Activated CD4-positive, alpha-beta T cell treated with anti-CD3 and anti-CD28 coated beads, Interleukin-2, amount 10 ng/mL, durations not matched to agents 24 days and 14 days (primary cell): ENCODE results near the gene PAK5. TPM values are rescaled to one million over a fixed set of nuclear protein-coding genes. Genes with fewer than 3 reads are reported as not detected.
A peak's percentile ranks its signal among the peaks of the same experiment; 100 is the strongest.

Experiments used
- DNase-seq: peaks from one replicate; pipeline ENCODE4 v3.0.0; 2022
- H3K27ac Mint-ChIP-seq: one replicate; pipeline ENCODE4 v1.8.0; 2022; ENCODE audit warnings: mild to moderate bottlenecking, mixed read lengths
- H3K27me3 Mint-ChIP-seq: one replicate; pipeline ENCODE4 v1.8.0; 2022; ENCODE audit warnings: mixed read lengths
- H3K36me3 Mint-ChIP-seq: one replicate; pipeline ENCODE4 v1.8.0; 2022; ENCODE audit warnings: low read depth, mild to moderate bottlenecking, mixed read lengths
- H3K4me1 Mint-ChIP-seq: one replicate; pipeline ENCODE4 v1.8.0; 2021; ENCODE audit warnings: mixed read lengths
- H3K4me3 Mint-ChIP-seq: one replicate; pipeline ENCODE4 v1.8.0; 2022; ENCODE audit warnings: mild to moderate bottlenecking, moderate library complexity, mixed read lengths
- H3K9me3 Mint-ChIP-seq: one replicate; pipeline ENCODE4 v1.8.0; 2021; ENCODE audit warnings: mixed read lengths
- intact Hi-C: fragments of 100-400 bp; cut with micrococcal nuclease; formaldehyde crosslinking; loops from one replicate; pipeline ENCODE4 v1.15.1; 2023
- total RNA-seq: library from RNA; stranded (reverse); gene quantifications from 2 replicates; pipeline ENCODE4 v1.2.3, GENCODE V29; 2022

PAK5 gene
- total RNA-seq, 1 donor from 2014 or later = not detected

- Mint-ChIP-seq H3K36me3 (no peaks in the 10 kb centered on the region), H3K4me3 (no peak overlapping the region), H3K27ac (no peak overlapping the region), H3K27me3 (no peaks in the 10 kb centered on the region), H3K9me3 (peaks cover 3% of the 10 kb centered on the region), H3K4me1 (no peaks in the 10 kb centered on the region)
- DNase-seq = no peak
- intact Hi-C loops = no loop called here
Measured at GRCh38 chr20:9635750-9636149, 203.1 kb downstream of the PAK5 start.

DNA sequence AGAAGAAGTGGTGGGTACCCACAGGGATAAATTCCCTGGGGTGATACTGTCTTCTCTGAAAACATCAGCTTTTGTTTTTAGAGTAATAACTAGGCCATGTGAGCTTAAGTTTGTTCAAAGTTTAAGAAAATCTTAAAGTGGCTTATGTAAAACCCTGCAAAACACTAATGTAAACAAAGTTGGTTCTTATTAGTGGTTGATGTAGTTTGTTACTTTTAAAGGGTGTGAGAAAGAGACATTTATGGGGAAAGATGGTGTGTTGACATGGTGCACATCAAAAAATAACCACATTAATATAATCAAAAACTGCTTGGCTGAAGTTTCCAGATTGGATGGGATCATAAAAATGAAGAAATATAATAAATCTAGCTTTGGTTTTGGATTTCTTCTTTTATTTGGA lies 204.5 kb downstream of the PAK5 start:
- intact Hi-C loops = no loop called here
- no peaks in the 10 kb centered on the region for H3K36me3 Mint-ChIP-seq
- H3K27ac Mint-ChIP-seq = no peak overlapping the region
- no peaks in the 10 kb centered on the region for H3K27me3 Mint-ChIP-seq
- DNase-seq = no peak
- no peak overlapping the region for H3K4me3 Mint-ChIP-seq
- no peaks in the 10 kb centered on the region for H3K4me1 Mint-ChIP-seq
- no peaks in the 10 kb centered on the region for H3K9me3 Mint-ChIP-seq

DNA sequence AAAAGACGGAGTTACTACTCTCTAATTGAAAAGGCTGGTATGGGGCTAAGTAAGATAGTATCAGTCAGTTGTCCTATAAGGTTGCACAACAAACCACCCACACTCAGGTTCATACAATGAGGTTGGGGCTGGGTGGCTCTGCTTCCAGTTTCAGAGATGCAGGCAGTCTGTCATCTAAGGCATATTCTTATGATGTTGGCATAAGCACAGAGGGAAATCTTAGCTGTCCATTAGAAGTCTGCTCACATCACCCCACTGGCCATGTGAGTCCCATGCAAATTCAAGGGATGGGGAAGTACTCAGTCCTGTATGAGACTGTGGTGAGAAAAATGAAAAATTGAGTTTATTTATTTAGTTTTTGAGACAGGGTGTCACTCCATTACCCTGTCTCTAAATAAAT lies 205.9 kb downstream of the PAK5 start:
- Mint-ChIP-seq H3K27me3 (no peaks in the 10 kb centered on the region), H3K9me3 (no peaks in the 10 kb centered on the region), H3K27ac (no peak overlapping the region), H3K4me1 (no peaks in the 10 kb centered on the region), H3K4me3 (no peak overlapping the region), H3K36me3 (no peaks in the 10 kb centered on the region)
- no peak for DNase-seq
- intact Hi-C loops = no loop called here

DNA sequence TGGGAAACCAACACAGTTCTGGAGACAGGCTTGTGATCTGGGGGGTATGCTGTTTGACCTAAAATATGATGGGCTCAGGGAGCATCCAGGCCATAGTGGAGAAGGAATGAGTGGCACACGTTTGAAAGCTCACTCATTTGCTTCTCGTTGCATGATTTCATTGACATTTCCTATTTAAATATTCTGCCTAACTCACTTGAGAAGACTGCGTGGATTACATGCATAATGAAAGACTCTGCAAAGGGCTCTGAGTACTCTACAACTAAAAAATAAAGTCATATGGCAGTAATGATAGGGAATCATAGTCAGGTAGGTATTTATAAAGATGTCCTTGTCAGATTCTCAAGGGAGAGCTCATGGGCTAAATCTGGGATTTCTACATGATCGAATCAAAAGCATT lies 206.6 kb downstream of the PAK5 start:
- no peaks in the 10 kb centered on the region for H3K4me1 Mint-ChIP-seq
- DNase-seq = no peak
- H3K9me3 Mint-ChIP-seq = no peaks in the 10 kb centered on the region
- no peak overlapping the region for H3K27ac Mint-ChIP-seq
- intact Hi-C loops = no loop called here
- H3K36me3 Mint-ChIP-seq = no peaks in the 10 kb centered on the region
- H3K27me3 Mint-ChIP-seq = no peaks in the 10 kb centered on the region
- no peak overlapping the region for H3K4me3 Mint-ChIP-seq

DNA sequence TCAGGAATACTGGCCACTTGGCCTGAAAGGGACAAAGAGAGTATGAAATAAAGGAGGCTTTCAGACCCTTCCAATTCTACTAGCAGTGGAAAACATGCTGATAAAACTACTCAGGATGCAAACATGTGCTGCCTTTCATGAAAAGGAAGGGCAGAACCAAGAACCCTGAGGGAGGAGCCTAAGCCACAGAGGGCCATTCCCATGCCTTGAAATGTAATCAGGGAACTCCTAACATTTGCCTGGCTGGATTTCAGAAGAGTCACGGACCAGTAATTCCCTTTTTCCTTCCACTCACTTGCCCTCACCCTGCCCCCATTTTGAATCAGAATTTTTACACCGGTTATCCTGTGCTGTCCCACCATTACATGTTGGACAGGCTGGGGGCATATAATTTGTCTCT lies 208.3 kb downstream of the PAK5 start:
- intact Hi-C loops = no loop called here
- Mint-ChIP-seq H3K27ac (no peak overlapping the region), H3K27me3 (no peaks in the 10 kb centered on the region), H3K4me3 (no peak overlapping the region), H3K36me3 (no peaks in the 10 kb centered on the region), H3K9me3 (no peaks in the 10 kb centered on the region), H3K4me1 (no peaks in the 10 kb centered on the region)
- DNase-seq = no peak

GRCh38 chr20:9629831-9630230 lies 209.0 kb downstream of the PAK5 start:
- no peak overlapping the region for H3K27ac Mint-ChIP-seq
- intact Hi-C loops = no loop called here
- H3K4me1 Mint-ChIP-seq = no peaks in the 10 kb centered on the region
- no peaks in the 10 kb centered on the region for H3K36me3 Mint-ChIP-seq
- H3K27me3 Mint-ChIP-seq = no peaks in the 10 kb centered on the region
- no peak overlapping the region for H3K4me3 Mint-ChIP-seq
- DNase-seq = no peak
- no peaks in the 10 kb centered on the region for H3K9me3 Mint-ChIP-seq

DNA sequence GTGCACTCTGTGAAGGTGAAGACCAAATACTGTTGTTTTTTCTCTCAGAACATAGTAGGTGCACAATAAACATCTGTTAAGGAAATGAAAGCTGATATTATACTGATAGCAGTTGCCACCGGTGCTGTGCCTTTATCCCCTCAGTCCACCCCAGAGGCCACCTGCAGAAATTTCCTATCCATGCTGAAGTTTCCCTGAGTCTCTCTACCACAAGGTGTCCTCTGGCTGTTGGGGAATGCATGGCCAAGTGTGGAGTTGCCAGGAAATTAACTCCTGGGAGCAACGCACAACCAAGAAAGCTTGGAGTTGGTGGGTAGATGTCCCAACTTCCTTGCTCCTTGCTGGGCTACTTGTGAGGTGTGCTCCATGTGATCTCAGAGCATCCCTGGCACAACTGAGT lies 210.3 kb downstream of the PAK5 start:
- DNase-seq = no peak
- intact Hi-C loops = no loop called here
- Mint-ChIP-seq H3K27ac (no peak overlapping the region), H3K9me3 (no peaks in the 10 kb centered on the region), H3K4me1 (no peaks in the 10 kb centered on the region), H3K4me3 (no peak overlapping the region), H3K27me3 (no peaks in the 10 kb centered on the region), H3K36me3 (no peaks in the 10 kb centered on the region)

GRCh38 chr20:9628141-9628540 lies 210.7 kb downstream of the PAK5 start:
- Mint-ChIP-seq H3K27ac (no peak overlapping the region), H3K27me3 (no peaks in the 10 kb centered on the region), H3K36me3 (no peaks in the 10 kb centered on the region), H3K9me3 (no peaks in the 10 kb centered on the region), H3K4me3 (no peak overlapping the region), H3K4me1 (no peaks in the 10 kb centered on the region)
- intact Hi-C loops = no loop called here
- DNase-seq = no peak

GRCh38 chr20:9627219-9627618 lies 211.7 kb downstream of the PAK5 start:
- Mint-ChIP-seq H3K9me3 (no peaks in the 10 kb centered on the region), H3K4me1 (no peaks in the 10 kb centered on the region), H3K27me3 (no peaks in the 10 kb centered on the region), H3K36me3 (no peaks in the 10 kb centered on the region), H3K27ac (no peak overlapping the region), H3K4me3 (no peak overlapping the region)
- no peak for DNase-seq
- intact Hi-C loops = no loop called here

GRCh38 chr20:9626357-9626756 lies 212.5 kb downstream of the PAK5 start:
- intact Hi-C loops = no loop called here
- Mint-ChIP-seq H3K9me3 (no peaks in the 10 kb centered on the region), H3K4me3 (no peak overlapping the region), H3K36me3 (no peaks in the 10 kb centered on the region), H3K4me1 (no peaks in the 10 kb centered on the region), H3K27ac (no peak overlapping the region), H3K27me3 (no peaks in the 10 kb centered on the region)
- no peak for DNase-seq

DNA sequence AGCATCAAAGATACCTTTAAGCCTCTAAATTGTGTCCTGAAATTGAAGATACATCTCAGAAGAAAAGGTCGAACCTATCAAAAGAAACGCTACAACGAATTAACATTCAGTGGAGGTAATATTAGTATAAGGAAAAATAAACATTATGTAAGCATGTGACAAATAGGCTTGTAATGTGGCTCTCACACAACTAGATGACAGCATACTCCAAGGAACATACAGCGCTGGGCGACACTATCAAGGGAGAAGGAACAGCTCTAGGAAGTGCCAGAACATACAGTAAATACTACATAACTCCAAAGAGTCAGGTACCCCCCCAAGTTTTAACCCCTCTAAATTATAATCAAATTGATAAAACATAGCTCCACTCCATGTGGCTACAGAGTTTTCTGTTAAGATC lies 220.9 kb downstream of the PAK5 start:
- H3K9me3 Mint-ChIP-seq = no peaks in the 10 kb centered on the region
- H3K4me1 Mint-ChIP-seq = no peaks in the 10 kb centered on the region
- no peak overlapping the region for H3K4me3 Mint-ChIP-seq
- H3K27me3 Mint-ChIP-seq = no peaks in the 10 kb centered on the region
- intact Hi-C loops = loop anchor here (1.0 kb wide), 1 partner anchor 295 kb away; no protein-coding TSS in a partner anchor
- no peak overlapping the region for H3K27ac Mint-ChIP-seq
- no peaks in the 10 kb centered on the region for H3K36me3 Mint-ChIP-seq
- DNase-seq = no peak

- Mint-ChIP-seq H3K4me1 (no peaks in the 10 kb centered on the region), H3K27me3 (no peaks in the 10 kb centered on the region), H3K36me3 (no peaks in the 10 kb centered on the region), H3K9me3 (no peaks in the 10 kb centered on the region), H3K4me3 (no peak overlapping the region), H3K27ac (no peak overlapping the region)
- intact Hi-C loops = loop anchor here (1.0 kb wide), 1 partner anchor 296 kb away; no protein-coding TSS in a partner anchor
- DNase-seq = peak; percentile 82
Measured at GRCh38 chr20:9616833-9617461, 221.9 kb downstream of the PAK5 start.

DNA sequence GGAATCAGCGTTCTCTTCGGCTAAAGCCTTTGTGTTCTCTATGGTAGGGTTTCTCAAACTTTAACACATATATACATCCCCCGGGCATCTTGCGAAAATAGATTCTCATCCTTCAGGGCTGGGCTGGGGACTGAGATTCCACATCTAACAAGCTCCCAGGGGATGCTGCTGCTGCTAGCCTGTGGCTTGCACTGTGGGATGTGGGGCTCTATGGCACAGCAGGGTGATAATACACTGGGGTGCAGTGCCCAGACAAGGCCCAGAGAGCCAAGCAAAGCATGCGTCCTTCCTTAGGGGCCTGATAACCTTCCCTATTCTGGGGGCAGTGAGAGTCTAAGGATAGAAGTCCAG lies 222.4 kb downstream of the PAK5 start:
- no peak for DNase-seq
- intact Hi-C loops = no loop called here
- no peak overlapping the region for H3K4me3 Mint-ChIP-seq
- no peaks in the 10 kb centered on the region for H3K9me3 Mint-ChIP-seq
- no peaks in the 10 kb centered on the region for H3K4me1 Mint-ChIP-seq
- H3K27me3 Mint-ChIP-seq = no peaks in the 10 kb centered on the region
- H3K27ac Mint-ChIP-seq = no peak overlapping the region
- H3K36me3 Mint-ChIP-seq = no peaks in the 10 kb centered on the region

- H3K36me3 Mint-ChIP-seq = no peaks in the 10 kb centered on the region
- H3K27ac Mint-ChIP-seq = no peak overlapping the region
- no peaks in the 10 kb centered on the region for H3K27me3 Mint-ChIP-seq
- H3K9me3 Mint-ChIP-seq = no peaks in the 10 kb centered on the region
- no peaks in the 10 kb centered on the region for H3K4me1 Mint-ChIP-seq
- DNase-seq = no peak
- no peak overlapping the region for H3K4me3 Mint-ChIP-seq
- intact Hi-C loops = no loop called here
Measured at GRCh38 chr20:9615766-9616454, 223.0 kb downstream of the PAK5 start.

DNA sequence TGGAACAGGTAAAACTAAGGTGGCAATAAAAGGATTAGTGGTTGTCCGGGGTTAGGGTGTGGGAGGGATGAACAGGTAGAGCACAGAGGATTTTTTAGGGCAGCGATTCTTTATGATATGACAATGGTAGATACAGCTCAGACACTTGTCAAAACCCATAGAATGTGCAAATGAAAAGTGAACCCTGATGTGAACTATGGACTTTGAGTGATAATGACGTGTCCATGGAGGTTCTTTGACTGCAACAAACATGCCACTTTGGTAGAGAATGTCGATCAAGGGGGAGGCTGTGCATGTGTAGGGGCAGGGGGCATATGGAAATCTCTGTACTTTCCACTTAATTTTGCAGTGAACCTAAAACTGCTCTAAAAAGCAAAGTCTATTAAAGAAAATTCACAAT lies 223.8 kb downstream of the PAK5 start:
- Mint-ChIP-seq H3K9me3 (no peaks in the 10 kb centered on the region), H3K4me3 (no peak overlapping the region), H3K27ac (no peak overlapping the region), H3K36me3 (no peaks in the 10 kb centered on the region), H3K27me3 (no peaks in the 10 kb centered on the region), H3K4me1 (no peaks in the 10 kb centered on the region)
- intact Hi-C loops = no loop called here
- no peak for DNase-seq
